ENCODE measurements around the gene MRPS18B.

DNA sequence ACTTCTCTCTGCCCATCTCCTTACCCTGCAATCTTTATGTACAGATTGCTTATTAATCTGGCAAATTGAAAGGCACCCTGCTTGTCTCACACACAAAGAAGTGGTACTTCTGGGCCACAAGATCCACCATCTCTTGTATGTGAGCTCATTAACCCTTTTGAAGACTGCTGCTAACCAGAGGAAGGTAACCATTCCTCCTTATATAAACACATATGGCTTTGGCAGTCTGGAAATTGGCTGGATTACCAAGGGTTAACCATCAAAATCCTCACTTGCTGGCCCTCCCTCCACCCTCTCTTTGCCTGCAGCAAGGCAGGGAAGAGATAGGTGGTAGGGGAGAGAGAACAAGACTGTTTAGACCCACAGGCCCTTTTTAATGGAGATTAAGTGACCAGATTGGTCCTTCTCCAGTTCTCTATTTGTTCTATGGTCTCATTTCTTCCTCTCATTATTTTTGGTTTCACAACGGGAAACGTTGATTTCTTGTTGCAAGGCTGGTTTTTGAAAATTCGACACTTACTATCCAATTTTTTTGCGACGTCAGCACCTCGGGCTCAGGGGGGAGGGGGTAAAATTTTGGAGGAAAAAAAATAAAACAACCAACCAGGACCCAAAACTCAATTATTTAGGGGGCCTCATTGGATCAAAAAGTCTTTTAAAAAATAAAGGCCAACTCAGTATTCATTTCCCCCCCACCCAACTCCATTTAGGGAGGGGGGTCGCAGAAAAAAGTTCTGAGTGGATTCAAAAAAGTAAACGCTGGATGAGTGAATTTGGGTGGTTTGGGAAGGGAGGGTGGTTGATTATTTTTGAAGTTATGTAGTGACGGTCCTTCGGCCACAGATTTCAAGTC lies 1.5 kb upstream of the MRPS18B start:
- TF ChIP-seq CHD4 (IDR thresholded peaks at IDR 0.05; ENCODE audit: borderline replicate concordance, low read length) (no peak), SRF (IDR thresholded peaks at IDR 0.05; ENCODE audit: low read depth, low read length) (no peak), XBP1 (CRISPR knock-in tag; IDR thresholded peaks at IDR 0.05) (no peak), PHF8 (CRISPR knock-in tag; IDR thresholded peaks at IDR 0.05) (no peak), SP1 (IDR thresholded peaks at IDR 0.05) (no peak), SP1 (CRISPR knock-in tag; IDR thresholded peaks at IDR 0.05) (no peak), ZNF713 (CRISPR knock-in tag; IDR thresholded peaks at IDR 0.05) (peak; percentile 79; the same call in 1 of the 2 replicates), HDAC2 (CRISPR knock-in tag; IDR thresholded peaks at IDR 0.05) (no peak), FOXP1 (IDR thresholded peaks at IDR 0.05) (no peak), FOXP1 (CRISPR knock-in tag; IDR thresholded peaks at IDR 0.05) (no peak), NCOA1 (CRISPR knock-in tag; IDR thresholded peaks at IDR 0.05) (no peak)
- TF ChIP-seq, protein P1, sequence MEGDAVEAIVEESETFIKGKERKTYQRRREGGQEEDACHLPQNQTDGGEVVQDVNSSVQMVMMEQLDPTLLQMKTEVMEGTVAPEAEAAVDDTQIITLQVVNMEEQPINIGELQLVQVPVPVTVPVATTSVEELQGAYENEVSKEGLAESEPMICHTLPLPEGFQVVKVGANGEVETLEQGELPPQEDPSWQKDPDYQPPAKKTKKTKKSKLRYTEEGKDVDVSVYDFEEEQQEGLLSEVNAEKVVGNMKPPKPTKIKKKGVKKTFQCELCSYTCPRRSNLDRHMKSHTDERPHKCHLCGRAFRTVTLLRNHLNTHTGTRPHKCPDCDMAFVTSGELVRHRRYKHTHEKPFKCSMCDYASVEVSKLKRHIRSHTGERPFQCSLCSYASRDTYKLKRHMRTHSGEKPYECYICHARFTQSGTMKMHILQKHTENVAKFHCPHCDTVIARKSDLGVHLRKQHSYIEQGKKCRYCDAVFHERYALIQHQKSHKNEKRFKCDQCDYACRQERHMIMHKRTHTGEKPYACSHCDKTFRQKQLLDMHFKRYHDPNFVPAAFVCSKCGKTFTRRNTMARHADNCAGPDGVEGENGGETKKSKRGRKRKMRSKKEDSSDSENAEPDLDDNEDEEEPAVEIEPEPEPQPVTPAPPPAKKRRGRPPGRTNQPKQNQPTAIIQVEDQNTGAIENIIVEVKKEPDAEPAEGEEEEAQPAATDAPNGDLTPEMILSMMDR (CRISPR knock-in tag; IDR thresholded peaks at IDR 0.05), result no peak
- TF ChIP-seq, protein P2, sequence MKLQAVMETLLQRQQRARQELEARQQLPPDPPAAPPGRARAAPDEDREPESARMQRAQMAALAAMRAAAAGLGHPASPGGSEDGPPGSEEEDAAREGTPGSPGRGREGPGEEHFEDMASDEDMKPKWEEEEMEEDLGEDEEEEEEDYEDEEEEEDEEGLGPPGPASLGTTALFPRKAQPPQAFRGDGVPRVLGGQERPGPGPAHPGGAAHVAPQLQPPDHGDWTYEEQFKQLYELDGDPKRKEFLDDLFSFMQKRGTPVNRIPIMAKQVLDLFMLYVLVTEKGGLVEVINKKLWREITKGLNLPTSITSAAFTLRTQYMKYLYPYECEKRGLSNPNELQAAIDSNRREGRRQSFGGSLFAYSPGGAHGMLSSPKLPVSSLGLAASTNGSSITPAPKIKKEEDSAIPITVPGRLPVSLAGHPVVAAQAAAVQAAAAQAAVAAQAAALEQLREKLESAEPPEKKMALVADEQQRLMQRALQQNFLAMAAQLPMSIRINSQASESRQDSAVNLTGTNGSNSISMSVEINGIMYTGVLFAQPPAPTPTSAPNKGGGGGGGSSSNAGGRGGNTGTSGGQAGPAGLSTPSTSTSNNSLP (IDR thresholded peaks at IDR 0.05; ENCODE audit: low read depth, low read length), result peak; percentile 78
- TF ChIP-seq, protein P3, sequence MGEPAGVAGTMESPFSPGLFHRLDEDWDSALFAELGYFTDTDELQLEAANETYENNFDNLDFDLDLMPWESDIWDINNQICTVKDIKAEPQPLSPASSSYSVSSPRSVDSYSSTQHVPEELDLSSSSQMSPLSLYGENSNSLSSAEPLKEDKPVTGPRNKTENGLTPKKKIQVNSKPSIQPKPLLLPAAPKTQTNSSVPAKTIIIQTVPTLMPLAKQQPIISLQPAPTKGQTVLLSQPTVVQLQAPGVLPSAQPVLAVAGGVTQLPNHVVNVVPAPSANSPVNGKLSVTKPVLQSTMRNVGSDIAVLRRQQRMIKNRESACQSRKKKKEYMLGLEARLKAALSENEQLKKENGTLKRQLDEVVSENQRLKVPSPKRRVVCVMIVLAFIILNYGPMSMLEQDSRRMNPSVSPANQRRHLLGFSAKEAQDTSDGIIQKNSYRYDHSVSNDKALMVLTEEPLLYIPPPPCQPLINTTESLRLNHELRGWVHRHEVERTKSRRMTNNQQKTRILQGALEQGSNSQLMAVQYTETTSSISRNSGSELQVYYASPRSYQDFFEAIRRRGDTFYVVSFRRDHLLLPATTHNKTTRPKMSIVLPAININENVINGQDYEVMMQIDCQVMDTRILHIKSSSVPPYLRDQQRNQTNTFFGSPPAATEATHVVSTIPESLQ (CRISPR knock-in tag; conservative IDR thresholded peaks at IDR 0.05), result no peak
- TF ChIP-seq, protein P4, sequence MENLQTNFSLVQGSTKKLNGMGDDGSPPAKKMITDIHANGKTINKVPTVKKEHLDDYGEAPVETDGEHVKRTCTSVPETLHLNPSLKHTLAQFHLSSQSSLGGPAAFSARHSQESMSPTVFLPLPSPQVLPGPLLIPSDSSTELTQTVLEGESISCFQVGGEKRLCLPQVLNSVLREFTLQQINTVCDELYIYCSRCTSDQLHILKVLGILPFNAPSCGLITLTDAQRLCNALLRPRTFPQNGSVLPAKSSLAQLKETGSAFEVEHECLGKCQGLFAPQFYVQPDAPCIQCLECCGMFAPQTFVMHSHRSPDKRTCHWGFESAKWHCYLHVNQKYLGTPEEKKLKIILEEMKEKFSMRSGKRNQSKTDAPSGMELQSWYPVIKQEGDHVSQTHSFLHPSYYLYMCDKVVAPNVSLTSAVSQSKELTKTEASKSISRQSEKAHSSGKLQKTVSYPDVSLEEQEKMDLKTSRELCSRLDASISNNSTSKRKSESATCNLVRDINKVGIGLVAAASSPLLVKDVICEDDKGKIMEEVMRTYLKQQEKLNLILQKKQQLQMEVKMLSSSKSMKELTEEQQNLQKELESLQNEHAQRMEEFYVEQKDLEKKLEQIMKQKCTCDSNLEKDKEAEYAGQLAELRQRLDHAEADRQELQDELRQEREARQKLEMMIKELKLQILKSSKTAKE (CRISPR knock-in tag; IDR thresholded peaks at IDR 0.05; ENCODE audit: borderline replicate concordance), result no peak
- TF ChIP-seq, protein P5, sequence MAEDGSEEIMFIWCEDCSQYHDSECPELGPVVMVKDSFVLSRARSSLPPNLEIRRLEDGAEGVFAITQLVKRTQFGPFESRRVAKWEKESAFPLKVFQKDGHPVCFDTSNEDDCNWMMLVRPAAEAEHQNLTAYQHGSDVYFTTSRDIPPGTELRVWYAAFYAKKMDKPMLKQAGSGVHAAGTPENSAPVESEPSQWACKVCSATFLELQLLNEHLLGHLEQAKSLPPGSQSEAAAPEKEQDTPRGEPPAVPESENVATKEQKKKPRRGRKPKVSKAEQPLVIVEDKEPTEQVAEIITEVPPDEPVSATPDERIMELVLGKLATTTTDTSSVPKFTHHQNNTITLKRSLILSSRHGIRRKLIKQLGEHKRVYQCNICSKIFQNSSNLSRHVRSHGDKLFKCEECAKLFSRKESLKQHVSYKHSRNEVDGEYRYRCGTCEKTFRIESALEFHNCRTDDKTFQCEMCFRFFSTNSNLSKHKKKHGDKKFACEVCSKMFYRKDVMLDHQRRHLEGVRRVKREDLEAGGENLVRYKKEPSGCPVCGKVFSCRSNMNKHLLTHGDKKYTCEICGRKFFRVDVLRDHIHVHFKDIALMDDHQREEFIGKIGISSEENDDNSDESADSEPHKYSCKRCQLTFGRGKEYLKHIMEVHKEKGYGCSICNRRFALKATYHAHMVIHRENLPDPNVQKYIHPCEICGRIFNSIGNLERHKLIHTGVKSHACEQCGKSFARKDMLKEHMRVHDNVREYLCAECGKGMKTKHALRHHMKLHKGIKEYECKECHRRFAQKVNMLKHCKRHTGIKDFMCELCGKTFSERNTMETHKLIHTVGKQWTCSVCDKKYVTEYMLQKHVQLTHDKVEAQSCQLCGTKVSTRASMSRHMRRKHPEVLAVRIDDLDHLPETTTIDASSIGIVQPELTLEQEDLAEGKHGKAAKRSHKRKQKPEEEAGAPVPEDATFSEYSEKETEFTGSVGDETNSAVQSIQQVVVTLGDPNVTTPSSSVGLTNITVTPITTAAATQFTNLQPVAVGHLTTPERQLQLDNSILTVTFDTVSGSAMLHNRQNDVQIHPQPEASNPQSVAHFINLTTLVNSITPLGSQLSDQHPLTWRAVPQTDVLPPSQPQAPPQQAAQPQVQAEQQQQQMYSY (CRISPR knock-in tag; IDR thresholded peaks at IDR 0.05), result no peak

All from HepG2 (cell line).